Gastrocnemius medialis (tissue), 4 donors: ENCODE data around the gene CLEC2D. TPM values are rescaled to one million over a fixed set of nuclear protein-coding genes. Genes with fewer than 3 reads are reported as not detected.
A peak's percentile ranks its signal among the peaks of the same experiment; 100 is the strongest.
"Not testable (repeated sequence)": the region's sequence is repeated elsewhere in the genome, so short reads cannot be mapped to it uniquely, and the experiment has no call there.

ENCODE experiments used
- ATAC-seq, 2 donors: fragments of 150-250 bp; one replicate each; pipeline ENCODE4 v1.9.1; 2016
- DNase-seq, 2 donors: peaks; one replicate each; pipeline ENCODE4 v3.0.0-alpha.2; 2019
- H3K27ac ChIP-seq, 4 donors: fragments of 200-600 bp; sonication (generic); 1 replicate in 1 of 4; 2 replicates in 3 of 4; pipeline ENCODE4 v1.5.1; 2016 to 2018; ENCODE audit warnings: mild to moderate bottlenecking in 2 of 4, moderate library complexity in 1 of 4
- H3K27me3 ChIP-seq, 3 donors: fragments of 200-600 bp; sonication (generic) in 2 of 3; 1 replicate in 1 of 3; 2 replicates in 2 of 3; pipeline versions ENCODE4 v1.5.1 to v1.6.0; 2016 to 2019; ENCODE audit warnings: mild to moderate bottlenecking in 1 of 3, moderate library complexity in 1 of 3
- H3K36me3 ChIP-seq, 2 donors: fragments of 200-600 bp; sonication (generic) in 1 of 2; one replicate each; pipeline ENCODE4 v1.5.1; 2017 to 2018
- H3K4me1 ChIP-seq, 2 donors: fragments of 200-600 bp; sonication (generic) in 1 of 2; one replicate each; pipeline ENCODE4 v1.5.1; 2016 to 2017; ENCODE audit warnings: mild to moderate bottlenecking in 2 of 2
- H3K4me3 ChIP-seq, 4 donors: fragments of 200-600 bp; sonication (generic) in 3 of 4; 1 replicate in 1 of 4; 2 replicates in 3 of 4; pipeline ENCODE4 v1.5.1; 2016 to 2019; ENCODE audit warnings: mild to moderate bottlenecking in 2 of 4
- H3K9me3 ChIP-seq, 3 donors: fragments of 200-600 bp; sonication (generic) in 2 of 3; 1 replicate in 1 of 3; 2 replicates in 2 of 3; pipeline ENCODE4 v1.5.1; 2016 to 2019
- POLR2A ChIP-seq, 2 donors: fragments of 450-650 bp; IDR thresholded peaks; one replicate each; pipeline ENCODE4 v1.6.1; 2017; ENCODE audit warnings: antibody characterized with exemption in 2 of 2, mild to moderate bottlenecking in 2 of 2, moderate library complexity in 2 of 2
- in situ Hi-C, 4 donors: fragments of 200-750 bp; cut with MboI; loops; one replicate each; pipeline versions ENCODE4 v1.15.0 to v1.8.0; 2017; ENCODE audit warnings: low sequenced_read_pairs in 4 of 4
- intact Hi-C: fragments of 100-400 bp; cut with DNase I; formaldehyde crosslinking; loops from one replicate; pipeline ENCODE4 v1.15.1; 2023; ENCODE audit warnings: low total_unique reads
- total RNA-seq, 4 donors: library from RNA; depleted of rRNA; stranded (reverse); fragments of >200 nt; gene quantifications; one replicate each; pipeline versions ENCODE4 v1.1.0 to v1.2.3, GENCODE V29; 2016
- TF ChIP-seq, protein P1 (sequence below), 5 experiments: fragments of 450-650 bp in 3 of 5; fragments of 200-600 bp in 2 of 5; sonication (generic) in 2 of 5; IDR thresholded peaks in 4 of 5; conservative IDR thresholded peaks in 1 of 5; 1 replicate in 4 of 5; 2 replicates in 1 of 5; pipeline ENCODE4 v1.5.1; 2016 to 2019; ENCODE audit warnings: antibody characterized with exemption in 5 of 5, mild to moderate bottlenecking in 3 of 5, moderate library complexity in 3 of 5

The CLEC2D gene
- total RNA-seq, 4 donors from 2014 or later: 0.29 to 2.1 (median 0.58) TPM

DNA sequence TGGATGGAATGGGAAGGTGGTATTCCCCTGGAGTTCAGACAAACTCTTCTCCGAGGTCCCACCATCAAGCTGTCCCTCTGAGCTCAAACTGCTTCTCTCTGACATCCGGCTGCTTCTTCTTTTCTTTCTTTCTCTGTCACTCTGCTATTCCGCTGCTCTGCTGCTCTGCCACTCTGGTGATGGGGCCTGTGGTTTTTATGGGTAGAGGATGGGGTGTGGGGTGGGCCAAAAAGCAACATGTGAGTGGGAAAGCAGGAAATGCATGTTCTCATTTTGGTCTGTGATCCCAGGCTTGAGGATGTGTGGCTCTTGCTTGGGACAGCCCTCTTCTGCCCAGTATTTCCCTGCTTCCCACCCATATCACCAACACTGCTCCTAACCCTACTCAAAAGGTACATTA lies 32.7 kb downstream of the CLEC2D start:
- in situ Hi-C loops (loop anchor here (10.0 to 25.0 kb wide), 2 partner anchors 67 to 365 kb away; no protein-coding TSS in a partner anchor), intact Hi-C loops (no loop called here)
- H3K27me3 ChIP-seq: no peaks in the 10 kb centered on the region
- no peak overlapping the region for H3K4me3 ChIP-seq
- TF ChIP-seq, protein P1, sequence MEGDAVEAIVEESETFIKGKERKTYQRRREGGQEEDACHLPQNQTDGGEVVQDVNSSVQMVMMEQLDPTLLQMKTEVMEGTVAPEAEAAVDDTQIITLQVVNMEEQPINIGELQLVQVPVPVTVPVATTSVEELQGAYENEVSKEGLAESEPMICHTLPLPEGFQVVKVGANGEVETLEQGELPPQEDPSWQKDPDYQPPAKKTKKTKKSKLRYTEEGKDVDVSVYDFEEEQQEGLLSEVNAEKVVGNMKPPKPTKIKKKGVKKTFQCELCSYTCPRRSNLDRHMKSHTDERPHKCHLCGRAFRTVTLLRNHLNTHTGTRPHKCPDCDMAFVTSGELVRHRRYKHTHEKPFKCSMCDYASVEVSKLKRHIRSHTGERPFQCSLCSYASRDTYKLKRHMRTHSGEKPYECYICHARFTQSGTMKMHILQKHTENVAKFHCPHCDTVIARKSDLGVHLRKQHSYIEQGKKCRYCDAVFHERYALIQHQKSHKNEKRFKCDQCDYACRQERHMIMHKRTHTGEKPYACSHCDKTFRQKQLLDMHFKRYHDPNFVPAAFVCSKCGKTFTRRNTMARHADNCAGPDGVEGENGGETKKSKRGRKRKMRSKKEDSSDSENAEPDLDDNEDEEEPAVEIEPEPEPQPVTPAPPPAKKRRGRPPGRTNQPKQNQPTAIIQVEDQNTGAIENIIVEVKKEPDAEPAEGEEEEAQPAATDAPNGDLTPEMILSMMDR (IDR thresholded peaks at IDR 0.05 in 4 of 5, conservative IDR thresholded peaks at IDR 0.05 in 1 of 5): no peak
- no peak for TF ChIP-seq POLR2A (IDR thresholded peaks at IDR 0.05)
- H3K27ac ChIP-seq: no peak overlapping the region
- H3K36me3 ChIP-seq: no peaks in the 10 kb centered on the region
- H3K4me1 ChIP-seq: no peaks in the 10 kb centered on the region
- no peaks in the 10 kb centered on the region for H3K9me3 ChIP-seq
- ATAC-seq (no peak), DNase-seq (no peak)

- H3K4me1 ChIP-seq, H3K9me3 ChIP-seq, H3K27ac ChIP-seq, ATAC-seq, H3K27me3 ChIP-seq, intact Hi-C loops, DNase-seq, H3K36me3 ChIP-seq, H3K4me3 ChIP-seq: not testable (repeated sequence)
- in situ Hi-C loops: loop anchor here (10.0 to 25.0 kb wide), 2 partner anchors 70 to 367 kb away; no protein-coding TSS in a partner anchor
Measured at GRCh38 chr12:9704561-9704960, 35.0 kb downstream of the CLEC2D start.

DNA sequence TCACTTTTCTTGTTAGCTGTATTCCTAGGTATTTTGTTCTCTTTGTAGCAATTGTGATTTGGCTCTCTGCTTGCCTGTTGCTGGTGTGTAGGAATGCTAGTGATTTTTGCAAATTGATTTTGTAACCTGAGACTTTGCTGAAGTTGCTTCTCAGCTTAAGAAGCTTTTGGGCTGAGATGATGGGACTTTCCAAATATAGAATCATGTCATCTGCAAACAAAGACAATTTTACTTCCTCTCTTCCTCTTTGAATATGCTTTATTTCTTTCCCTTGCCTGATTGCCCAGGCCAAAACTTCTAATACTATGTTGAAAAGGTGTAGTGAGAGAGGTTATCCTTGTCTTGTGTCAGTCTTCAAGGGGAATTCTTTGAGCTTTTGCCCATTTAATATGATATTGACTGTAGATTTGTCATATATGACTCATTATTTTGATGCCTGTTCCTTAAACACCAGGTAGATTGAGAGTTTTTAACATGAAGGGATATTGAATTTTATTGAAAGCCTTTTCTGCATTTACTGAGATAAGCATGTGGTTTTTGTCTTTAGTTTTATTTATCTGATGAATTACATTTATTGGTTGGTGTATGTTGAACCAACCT lies 36.7 kb downstream of the CLEC2D start:
- TF ChIP-seq POLR2A (IDR thresholded peaks at IDR 0.05): no peak
- TF ChIP-seq, protein P1 (IDR thresholded peaks at IDR 0.05 in 4 of 5, conservative IDR thresholded peaks at IDR 0.05 in 1 of 5): no peak
- Histone ChIP-seq H3K27ac (no peak overlapping the region), H3K36me3 (no peaks in the 10 kb centered on the region), H3K4me1 (no peaks in the 10 kb centered on the region), H3K27me3 (no peaks in the 10 kb centered on the region), H3K9me3 (no peaks in the 10 kb centered on the region), H3K4me3 (no peak overlapping the region)
- ATAC-seq (no peak), DNase-seq (no peak)
- in situ Hi-C loops (loop anchor here (10.0 to 25.0 kb wide), 2 partner anchors 71 to 369 kb away; no protein-coding TSS in a partner anchor), intact Hi-C loops (loop anchor here (2.0 to 5.0 kb wide), 2 partner anchors 69 to 374 kb away; no protein-coding TSS in a partner anchor)

GRCh38 chr12:9707356-9707755 lies 37.8 kb downstream of the CLEC2D start:
- no peaks in the 10 kb centered on the region for H3K36me3 ChIP-seq
- in situ Hi-C loops (loop anchor here (10.0 to 25.0 kb wide), 2 partner anchors 73 to 370 kb away; no protein-coding TSS in a partner anchor), intact Hi-C loops (loop anchor here (2.0 to 5.0 kb wide), 2 partner anchors 71 to 375 kb away; no protein-coding TSS in a partner anchor)
- no peaks in the 10 kb centered on the region for H3K4me1 ChIP-seq
- no peak for TF ChIP-seq POLR2A (IDR thresholded peaks at IDR 0.05)
- TF ChIP-seq, protein P1 (IDR thresholded peaks at IDR 0.05 in 4 of 5, conservative IDR thresholded peaks at IDR 0.05 in 1 of 5): no peak
- ATAC-seq (no peak), DNase-seq (no peak)
- H3K9me3 ChIP-seq: no peaks in the 10 kb centered on the region
- H3K27ac ChIP-seq: no peak overlapping the region
- H3K27me3 ChIP-seq: no peaks in the 10 kb centered on the region
- H3K4me3 ChIP-seq: no peak overlapping the region

DNA sequence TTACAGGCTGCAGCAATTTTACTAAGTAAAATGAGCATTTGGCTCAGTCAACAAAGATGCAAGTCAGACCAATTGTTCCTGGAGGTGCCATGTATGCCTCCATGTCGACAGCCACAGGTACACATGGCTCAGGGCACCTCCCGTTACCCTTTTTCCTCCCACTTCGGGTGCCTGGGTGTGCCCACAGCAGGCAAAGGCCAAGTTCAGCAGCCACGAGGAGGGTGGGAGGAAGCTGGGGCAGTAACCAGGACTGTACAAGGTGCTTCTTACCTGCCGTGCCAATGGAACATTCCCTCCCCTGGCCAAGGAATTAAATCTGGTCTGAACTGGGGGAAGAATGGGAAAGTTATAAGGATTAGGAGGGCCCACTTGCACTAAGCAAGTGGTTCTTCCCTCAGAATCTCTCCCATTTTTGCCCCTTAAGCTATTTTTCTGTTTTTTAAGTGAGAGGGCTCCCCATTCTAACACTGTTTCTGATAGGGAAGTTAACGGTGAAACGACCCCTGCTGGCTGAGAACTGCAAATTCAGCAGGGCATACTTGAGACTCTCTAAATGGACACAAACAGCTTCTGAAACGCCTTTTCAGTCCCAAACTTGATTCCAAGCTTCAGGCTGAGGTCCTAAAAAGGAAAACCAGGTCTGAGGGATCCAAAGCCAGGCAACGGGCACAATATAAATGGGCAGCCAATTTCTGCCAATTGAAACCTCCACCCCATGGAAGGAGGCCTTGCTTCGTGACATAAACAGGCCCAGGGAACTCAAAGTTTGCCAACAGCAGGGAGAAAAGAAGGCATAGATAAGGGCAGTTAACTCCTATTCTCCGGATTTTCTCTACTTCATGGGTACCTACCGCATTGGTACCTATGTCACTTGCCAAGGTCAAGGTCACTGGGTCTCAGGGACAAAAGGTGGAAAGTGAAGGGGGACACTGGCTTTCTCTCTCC lies 38.6 kb downstream of the CLEC2D start:
- Histone ChIP-seq H3K4me1 (no peaks in the 10 kb centered on the region), H3K4me3 (no peak overlapping the region), H3K36me3 (no peaks in the 10 kb centered on the region), H3K9me3 (no peaks in the 10 kb centered on the region), H3K27ac (no peak overlapping the region), H3K27me3 (no peaks in the 10 kb centered on the region)
- no peak for ATAC-seq
- in situ Hi-C loops (loop anchor here (10.0 to 25.0 kb wide), 2 partner anchors 73 to 371 kb away; no protein-coding TSS in a partner anchor), intact Hi-C loops (loop anchor here (2.0 to 5.0 kb wide), 2 partner anchors 71 to 376 kb away; no protein-coding TSS in a partner anchor)
- no peak for DNase-seq
- no peak for TF ChIP-seq POLR2A (IDR thresholded peaks at IDR 0.05)
- TF ChIP-seq, protein P1 (IDR thresholded peaks at IDR 0.05 in 4 of 5, conservative IDR thresholded peaks at IDR 0.05 in 1 of 5): peak; percentile 43 to 66 (median 47)
